WERI-Rb-1 (cell line): ENCODE measurements around the gene PNPLA6.
"Not testable (repeated sequence)": the region's sequence is repeated elsewhere in the genome, so short reads cannot be mapped to it uniquely, and the experiment has no call there.

Experiments
- DNase-seq: peaks from one replicate; pipeline ENCODE4 v3.0.0-alpha.2; 2020
- H3K27ac ChIP-seq: fragments of 250-450 bp; sonication (Bioruptor Pico); 2 replicates; pipeline ENCODE4 v1.5.1; 2020; ENCODE audit warnings: mild to moderate bottlenecking, moderate library complexity
- H3K27me3 ChIP-seq: fragments of 250-450 bp; sonication (Bioruptor Pico); 2 replicates; pipeline ENCODE4 v1.5.1; 2021; ENCODE audit warnings: mild to moderate bottlenecking, low read depth, moderate library complexity; ENCODE audit not compliant: insufficient read depth, severe bottlenecking
- H3K36me3 ChIP-seq: fragments of 250-450 bp; sonication (Bioruptor Pico); 2 replicates; pipeline ENCODE4 v1.5.1; 2020; ENCODE audit warnings: mild to moderate bottlenecking, moderate library complexity
- H3K4me3 ChIP-seq: 2 replicates; pipeline ENCODE4 v1.5.1; 2011; ENCODE audit warnings: low read depth, mild to moderate bottlenecking, control low read depth, low read length
- H3K9me3 ChIP-seq: fragments of 250-450 bp; sonication (Bioruptor Pico); 2 replicates; pipeline ENCODE4 v1.5.1; 2021; ENCODE audit warnings: mild to moderate bottlenecking, moderate library complexity; ENCODE audit not compliant: severe bottlenecking
- TF ChIP-seq, protein P1 (sequence below): IDR thresholded peaks from 2 replicates; pipeline ENCODE4 v1.5.1; 2011; ENCODE audit warnings: low read depth, mild to moderate bottlenecking, control low read depth, inconsistent platforms, low read length

The PNPLA6 gene

DNA sequence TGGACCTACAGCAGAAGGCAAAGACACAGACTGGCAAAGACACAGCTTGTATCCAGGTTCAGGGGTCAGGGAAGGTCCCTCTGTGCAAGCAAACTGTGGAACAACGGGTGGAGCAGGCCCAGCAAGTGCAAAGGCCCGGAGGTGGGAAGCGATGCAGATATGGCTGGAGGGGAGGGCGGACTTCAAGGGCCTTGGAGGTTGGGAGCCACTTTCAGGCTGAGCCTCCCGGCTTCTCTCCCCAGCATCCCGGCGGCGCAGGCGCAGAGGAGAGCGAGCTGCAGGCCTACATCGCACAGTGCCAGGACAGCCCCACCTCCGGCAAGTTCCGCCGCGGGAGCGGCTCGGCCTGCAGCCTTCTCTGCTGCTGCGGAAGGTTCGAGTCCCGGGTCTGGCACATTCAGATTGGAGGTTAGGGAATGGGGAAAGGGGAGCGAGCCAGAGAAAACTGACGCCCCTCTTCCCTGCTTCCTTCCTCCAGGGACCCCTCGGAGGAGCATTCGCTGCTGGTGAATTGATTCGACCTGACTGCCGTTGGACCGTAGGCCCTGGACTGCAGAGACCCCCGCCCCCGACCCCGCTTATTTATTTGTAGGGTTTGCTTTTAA lies 2.1 kb upstream of the PNPLA6 start:
- H3K27ac ChIP-seq: peak overlapping the region; percentile 78
- H3K4me3 ChIP-seq: peak overlapping the region; percentile 80
- H3K9me3 ChIP-seq: no peaks in the 10 kb centered on the region
- no peak for DNase-seq
- peaks cover 3% of the 10 kb centered on the region; the same call in 1 of the 2 replicates for H3K36me3 ChIP-seq
- no peaks in the 10 kb centered on the region for H3K27me3 ChIP-seq
- TF ChIP-seq, protein P1, sequence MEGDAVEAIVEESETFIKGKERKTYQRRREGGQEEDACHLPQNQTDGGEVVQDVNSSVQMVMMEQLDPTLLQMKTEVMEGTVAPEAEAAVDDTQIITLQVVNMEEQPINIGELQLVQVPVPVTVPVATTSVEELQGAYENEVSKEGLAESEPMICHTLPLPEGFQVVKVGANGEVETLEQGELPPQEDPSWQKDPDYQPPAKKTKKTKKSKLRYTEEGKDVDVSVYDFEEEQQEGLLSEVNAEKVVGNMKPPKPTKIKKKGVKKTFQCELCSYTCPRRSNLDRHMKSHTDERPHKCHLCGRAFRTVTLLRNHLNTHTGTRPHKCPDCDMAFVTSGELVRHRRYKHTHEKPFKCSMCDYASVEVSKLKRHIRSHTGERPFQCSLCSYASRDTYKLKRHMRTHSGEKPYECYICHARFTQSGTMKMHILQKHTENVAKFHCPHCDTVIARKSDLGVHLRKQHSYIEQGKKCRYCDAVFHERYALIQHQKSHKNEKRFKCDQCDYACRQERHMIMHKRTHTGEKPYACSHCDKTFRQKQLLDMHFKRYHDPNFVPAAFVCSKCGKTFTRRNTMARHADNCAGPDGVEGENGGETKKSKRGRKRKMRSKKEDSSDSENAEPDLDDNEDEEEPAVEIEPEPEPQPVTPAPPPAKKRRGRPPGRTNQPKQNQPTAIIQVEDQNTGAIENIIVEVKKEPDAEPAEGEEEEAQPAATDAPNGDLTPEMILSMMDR: no peak

DNA sequence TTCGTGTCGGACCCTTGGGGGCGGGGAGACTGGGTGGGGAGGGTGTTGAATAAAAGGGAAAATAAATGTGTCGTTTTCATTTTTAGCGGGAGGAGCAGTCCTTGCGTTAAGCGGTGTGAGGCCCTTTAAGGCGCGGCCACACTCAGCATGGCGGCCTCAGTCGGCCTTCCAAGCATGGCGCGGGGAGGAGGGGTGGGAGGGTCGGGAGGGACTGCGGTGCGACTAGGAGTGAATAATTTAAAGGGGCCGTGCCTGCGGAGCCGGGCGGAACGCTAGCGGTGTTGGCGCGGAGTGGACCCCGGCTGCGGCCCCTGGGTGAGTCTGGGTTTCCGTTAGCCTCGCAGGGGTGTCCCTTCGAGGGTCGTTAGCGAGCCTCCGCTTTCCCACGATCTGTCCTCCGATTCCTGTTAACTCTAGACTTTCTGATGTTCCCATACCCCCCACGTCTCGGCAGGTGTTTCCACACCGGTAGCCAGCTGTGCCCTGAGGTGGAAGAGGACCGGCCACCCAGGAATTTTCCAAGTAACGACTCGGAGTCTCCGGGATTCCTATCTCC lies 1.5 kb upstream of the PNPLA6 start:
- Histone ChIP-seq H3K4me3 (peak overlapping the region; percentile 80), H3K9me3 (no peaks in the 10 kb centered on the region), H3K27me3 (no peaks in the 10 kb centered on the region), H3K27ac (peak overlapping the region; percentile 78), H3K36me3 (no peaks in the 10 kb centered on the region; the same call in 1 of the 2 replicates)
- DNase-seq: peak; percentile 82
- TF ChIP-seq, protein P1: no peak

DNA sequence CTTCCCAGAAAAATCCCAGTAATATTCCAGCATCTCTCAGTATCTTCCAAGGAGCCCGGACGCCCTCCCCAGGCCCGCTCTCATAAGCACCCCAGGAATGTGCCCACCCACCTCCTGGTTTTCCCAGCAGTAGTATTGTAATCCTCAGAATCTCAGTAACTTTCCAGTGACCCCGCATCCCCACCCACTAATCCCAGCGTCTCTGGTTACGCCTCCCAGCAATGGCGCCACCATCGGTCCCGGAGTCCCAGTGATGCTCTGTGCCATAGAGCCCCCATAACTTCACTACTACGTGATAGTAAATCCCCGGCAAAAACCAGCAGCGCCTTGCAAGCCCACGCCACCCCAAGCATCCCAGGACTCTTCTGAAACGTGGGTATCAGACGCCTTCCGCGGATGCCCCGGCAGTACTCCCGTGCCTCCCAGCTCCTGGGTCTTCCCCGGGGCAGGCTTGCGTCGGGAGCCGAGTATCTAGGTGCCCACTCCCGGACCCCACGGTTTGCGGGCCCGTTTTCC lies 928 bp upstream of the PNPLA6 start:
- Histone ChIP-seq H3K9me3 (no peaks in the 10 kb centered on the region), H3K4me3 (peak overlapping the region; percentile 80), H3K27ac (no peak overlapping the region), H3K36me3 (no peaks in the 10 kb centered on the region; the same call in 1 of the 2 replicates), H3K27me3 (no peaks in the 10 kb centered on the region)
- DNase-seq: peak; percentile 60
- TF ChIP-seq, protein P1: no peak

DNA sequence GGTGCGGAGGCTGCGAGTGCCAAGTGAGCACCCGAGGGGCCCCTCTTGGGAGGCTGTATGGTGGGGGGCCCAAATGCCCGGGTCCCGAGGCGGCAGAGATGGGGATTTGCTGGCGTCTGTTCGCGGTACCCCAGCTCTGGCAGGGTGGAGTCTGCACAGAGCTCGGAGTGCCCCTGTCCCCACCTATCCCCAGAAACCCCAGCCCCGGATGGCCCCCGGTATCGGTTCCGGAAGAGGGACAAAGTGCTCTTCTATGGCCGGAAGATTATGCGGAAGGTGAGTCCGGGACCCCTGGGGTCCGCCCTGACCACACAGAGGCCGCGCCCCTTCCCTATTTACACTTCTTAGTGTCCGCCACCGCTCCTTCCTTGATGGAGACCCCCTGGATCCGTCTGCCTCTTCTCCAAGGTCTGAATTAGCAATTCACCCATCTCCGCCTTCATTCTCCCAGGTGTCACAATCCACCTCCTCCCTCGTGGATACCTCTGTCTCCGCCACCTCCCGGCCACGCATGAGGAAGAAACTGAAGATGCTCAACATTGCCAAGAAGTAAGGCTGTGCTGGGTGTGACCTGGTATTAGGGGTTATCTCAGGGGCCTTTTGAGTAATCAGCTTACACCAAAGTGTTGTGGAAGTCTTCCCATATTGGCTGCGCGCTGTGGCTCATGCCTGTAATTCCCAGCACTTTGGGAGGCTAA lies 630 bp downstream of the PNPLA6 start:
- no peaks in the 10 kb centered on the region; the same call in 1 of the 2 replicates for H3K36me3 ChIP-seq
- DNase-seq: peak; percentile 61
- peak overlapping the region; percentile 80 for H3K4me3 ChIP-seq
- no peak overlapping the region for H3K27ac ChIP-seq
- no peaks in the 10 kb centered on the region for H3K9me3 ChIP-seq
- H3K27me3 ChIP-seq: no peaks in the 10 kb centered on the region
- TF ChIP-seq, protein P1: no peak

DNA sequence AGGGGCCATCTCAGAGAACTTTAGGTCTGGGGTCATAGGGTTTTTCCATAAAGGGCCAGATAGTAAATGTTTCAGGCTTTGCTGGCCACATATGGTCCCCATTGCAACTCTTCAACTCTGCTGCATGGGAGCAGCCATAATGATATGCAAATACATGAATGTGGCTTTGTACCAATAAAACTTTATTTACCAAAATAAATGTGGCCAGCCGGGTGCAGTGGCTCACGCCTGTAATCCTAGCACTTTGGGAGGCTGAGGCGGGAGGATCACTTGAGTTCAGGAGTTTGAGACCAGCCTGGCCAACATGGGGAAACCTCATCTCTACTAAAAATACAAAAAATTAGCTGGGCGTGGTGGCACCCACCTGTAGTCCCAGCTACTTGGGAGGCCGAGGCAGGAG lies 3.5 kb downstream of the PNPLA6 start:
- not testable (repeated sequence) for H3K36me3 ChIP-seq, H3K27ac ChIP-seq, H3K4me3 ChIP-seq, DNase-seq, H3K27me3 ChIP-seq, H3K9me3 ChIP-seq

DNA sequence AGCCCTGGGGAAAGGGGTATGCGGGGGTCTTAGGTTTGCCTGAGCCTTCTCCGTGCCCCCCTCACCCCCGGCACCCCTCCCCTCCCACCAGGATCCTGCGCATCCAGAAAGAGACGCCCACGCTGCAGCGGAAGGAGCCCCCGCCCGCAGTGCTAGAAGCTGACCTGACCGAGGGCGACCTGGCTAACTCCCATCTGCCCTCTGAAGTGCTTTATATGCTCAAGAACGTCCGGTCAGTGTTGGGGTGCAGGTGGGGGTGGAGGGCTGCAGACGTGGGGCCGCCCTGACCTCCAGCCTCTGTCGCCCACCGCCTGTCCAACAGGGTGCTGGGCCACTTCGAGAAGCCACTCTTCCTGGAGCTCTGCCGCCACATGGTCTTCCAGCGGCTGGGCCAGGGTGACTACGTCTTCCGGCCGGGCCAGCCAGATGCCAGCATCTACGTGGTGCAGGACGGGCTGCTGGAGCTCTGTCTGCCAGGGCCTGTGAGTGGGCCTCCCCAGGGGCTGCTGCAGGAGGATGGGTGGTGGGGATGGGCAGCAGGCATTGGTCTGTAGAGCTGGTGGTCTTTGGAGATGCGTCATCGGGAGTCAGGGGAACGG lies 4.4 kb downstream of the PNPLA6 start:
- H3K9me3 ChIP-seq: no peaks in the 10 kb centered on the region
- no peak overlapping the region for H3K27ac ChIP-seq
- TF ChIP-seq, protein P1: no peak
- DNase-seq: no peak
- no peaks in the 10 kb centered on the region; the same call in 1 of the 2 replicates for H3K36me3 ChIP-seq
- H3K27me3 ChIP-seq: no peaks in the 10 kb centered on the region
- H3K4me3 ChIP-seq: no peak overlapping the region
